Upper lobe of left lung (tissue), 4 donors: Measurements from ENCODE around the gene STAC.

Experiments used
- EP300 ChIP-seq, 4 donors: sonication (generic); formaldehyde crosslinking; IDR thresholded peaks; one replicate each; pipeline ENCODE4 v1.5.1; 2017; ENCODE audit warnings: antibody characterized with exemption in 4 of 4, control low read depth in 2 of 4
- POLR2A ChIP-seq, 4 donors: fragments of 450-650 bp; IDR thresholded peaks; one replicate each; pipeline ENCODE4 v1.5.1; 2016 to 2017; ENCODE audit warnings: antibody characterized with exemption in 4 of 4, mild to moderate bottlenecking in 2 of 4
- POLR2AphosphoS5 ChIP-seq, 2 donors: sonication (generic); formaldehyde crosslinking; IDR thresholded peaks; one replicate each; pipeline ENCODE4 v1.5.1; 2017; ENCODE audit warnings: antibody characterized with exemption in 2 of 2
- TF ChIP-seq, protein P1 (sequence below), 6 experiments: fragments of 450-650 bp in 4 of 6; fragments of 200-600 bp in 2 of 6; sonication (generic) in 2 of 6; IDR thresholded peaks; one replicate each; pipeline ENCODE4 v1.5.1; 2016 to 2019; ENCODE audit warnings: antibody characterized with exemption in 6 of 6

DNA sequence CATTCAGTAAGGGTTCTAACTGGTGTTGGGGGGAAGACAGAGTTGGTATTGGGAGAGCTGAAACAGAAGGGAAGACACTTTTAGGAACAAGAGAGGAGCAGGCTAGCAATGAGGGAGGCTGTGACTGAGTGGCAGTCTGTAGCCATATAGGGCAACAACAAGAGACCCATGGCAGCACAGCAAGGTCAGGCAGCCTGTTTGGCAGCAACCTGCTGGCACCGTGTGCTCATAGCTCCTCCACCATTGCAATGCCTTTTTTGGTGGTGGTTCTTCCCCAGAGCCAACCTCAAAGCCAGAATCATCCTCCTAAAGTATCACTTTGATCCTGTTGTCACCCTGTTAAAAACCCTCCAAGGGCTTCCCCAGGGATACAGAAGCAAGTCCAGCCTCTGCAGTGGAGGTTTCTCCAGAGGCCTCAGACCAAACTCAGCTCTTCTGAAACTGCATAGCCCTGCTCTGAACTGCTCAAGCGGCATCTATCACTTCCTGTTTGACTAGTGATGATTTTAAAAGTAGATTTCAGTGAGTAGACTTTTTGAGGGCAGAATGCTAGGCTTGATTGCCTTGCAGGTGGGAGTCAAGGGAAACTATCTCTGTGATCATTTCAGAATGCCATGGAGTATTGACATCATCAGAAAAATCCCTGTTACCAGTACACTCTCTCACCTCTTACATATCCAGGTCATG is 176.9 kb downstream of the STAC start:
- TF ChIP-seq, protein P1, sequence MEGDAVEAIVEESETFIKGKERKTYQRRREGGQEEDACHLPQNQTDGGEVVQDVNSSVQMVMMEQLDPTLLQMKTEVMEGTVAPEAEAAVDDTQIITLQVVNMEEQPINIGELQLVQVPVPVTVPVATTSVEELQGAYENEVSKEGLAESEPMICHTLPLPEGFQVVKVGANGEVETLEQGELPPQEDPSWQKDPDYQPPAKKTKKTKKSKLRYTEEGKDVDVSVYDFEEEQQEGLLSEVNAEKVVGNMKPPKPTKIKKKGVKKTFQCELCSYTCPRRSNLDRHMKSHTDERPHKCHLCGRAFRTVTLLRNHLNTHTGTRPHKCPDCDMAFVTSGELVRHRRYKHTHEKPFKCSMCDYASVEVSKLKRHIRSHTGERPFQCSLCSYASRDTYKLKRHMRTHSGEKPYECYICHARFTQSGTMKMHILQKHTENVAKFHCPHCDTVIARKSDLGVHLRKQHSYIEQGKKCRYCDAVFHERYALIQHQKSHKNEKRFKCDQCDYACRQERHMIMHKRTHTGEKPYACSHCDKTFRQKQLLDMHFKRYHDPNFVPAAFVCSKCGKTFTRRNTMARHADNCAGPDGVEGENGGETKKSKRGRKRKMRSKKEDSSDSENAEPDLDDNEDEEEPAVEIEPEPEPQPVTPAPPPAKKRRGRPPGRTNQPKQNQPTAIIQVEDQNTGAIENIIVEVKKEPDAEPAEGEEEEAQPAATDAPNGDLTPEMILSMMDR (IDR thresholded peaks at IDR 0.05) = no peak
- TF ChIP-seq POLR2A (IDR thresholded peaks at IDR 0.05) (no peak), POLR2AphosphoS5 (IDR thresholded peaks at IDR 0.05) (no peak), EP300 (IDR thresholded peaks at IDR 0.05) (no peak)
